ENCODE results near the gene NACC2.

The NACC2 gene

DNA sequence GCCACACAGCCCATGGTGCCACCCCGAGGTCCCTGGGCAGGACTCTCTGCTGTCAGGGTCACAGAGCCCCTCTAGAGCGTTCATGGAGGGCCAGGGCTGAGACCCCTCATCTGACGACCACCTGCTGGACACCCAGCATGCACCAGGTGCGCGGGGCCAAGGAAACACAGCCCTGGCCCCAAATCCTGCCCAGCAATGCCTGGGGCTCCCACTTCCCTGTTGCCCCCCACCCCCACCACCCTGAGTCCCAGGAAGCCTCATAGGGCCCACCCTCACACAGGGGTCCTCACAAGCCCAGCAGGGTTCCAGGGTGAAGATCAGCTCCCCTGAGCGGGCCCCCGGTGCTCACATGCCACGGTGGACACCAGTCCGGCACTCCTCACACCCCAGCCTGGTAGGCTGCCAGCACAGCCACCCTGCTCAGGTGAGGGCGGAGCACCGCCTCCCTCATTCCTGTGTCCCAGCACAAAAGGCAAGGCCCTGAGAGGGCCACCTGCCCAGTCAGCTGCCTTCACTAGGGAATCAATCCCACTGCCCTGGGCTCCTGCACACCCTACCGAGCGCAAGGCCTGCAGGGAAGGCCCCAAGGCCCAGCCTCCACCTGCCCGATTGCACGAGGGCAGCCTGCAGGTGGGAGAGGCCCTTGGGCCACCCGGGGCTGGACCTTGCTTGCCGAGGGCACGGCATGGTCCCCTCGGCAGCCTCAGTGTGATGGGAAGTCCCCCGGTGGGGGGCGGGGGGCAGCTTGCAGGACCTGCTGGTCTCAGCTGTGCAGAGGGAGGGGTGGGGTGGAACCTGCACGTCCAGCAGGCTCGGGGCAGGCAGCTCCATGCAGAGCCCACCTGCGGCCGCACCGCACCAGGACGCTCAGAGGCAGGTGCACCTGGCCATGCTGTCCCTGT lies 77.5 kb downstream of the NACC2 start:
- no peaks in the 10 kb centered on the region for H3K9me3 ChIP-seq (ENCODE audit: control insufficient read depth, low read length)
- no peaks in the 10 kb centered on the region for H3K27me3 ChIP-seq (ENCODE audit: control insufficient read depth, insufficient read depth, low read length)
- H3K36me3 ChIP-seq (ENCODE audit: control insufficient read depth, insufficient read depth, low read length) = no peaks in the 10 kb centered on the region
- H2AFZ ChIP-seq = no peak overlapping the region
- no peak overlapping the region for H3K9ac ChIP-seq
- TF ChIP-seq, protein P1, sequence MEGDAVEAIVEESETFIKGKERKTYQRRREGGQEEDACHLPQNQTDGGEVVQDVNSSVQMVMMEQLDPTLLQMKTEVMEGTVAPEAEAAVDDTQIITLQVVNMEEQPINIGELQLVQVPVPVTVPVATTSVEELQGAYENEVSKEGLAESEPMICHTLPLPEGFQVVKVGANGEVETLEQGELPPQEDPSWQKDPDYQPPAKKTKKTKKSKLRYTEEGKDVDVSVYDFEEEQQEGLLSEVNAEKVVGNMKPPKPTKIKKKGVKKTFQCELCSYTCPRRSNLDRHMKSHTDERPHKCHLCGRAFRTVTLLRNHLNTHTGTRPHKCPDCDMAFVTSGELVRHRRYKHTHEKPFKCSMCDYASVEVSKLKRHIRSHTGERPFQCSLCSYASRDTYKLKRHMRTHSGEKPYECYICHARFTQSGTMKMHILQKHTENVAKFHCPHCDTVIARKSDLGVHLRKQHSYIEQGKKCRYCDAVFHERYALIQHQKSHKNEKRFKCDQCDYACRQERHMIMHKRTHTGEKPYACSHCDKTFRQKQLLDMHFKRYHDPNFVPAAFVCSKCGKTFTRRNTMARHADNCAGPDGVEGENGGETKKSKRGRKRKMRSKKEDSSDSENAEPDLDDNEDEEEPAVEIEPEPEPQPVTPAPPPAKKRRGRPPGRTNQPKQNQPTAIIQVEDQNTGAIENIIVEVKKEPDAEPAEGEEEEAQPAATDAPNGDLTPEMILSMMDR (IDR thresholded peaks at IDR 0.05) = no peak
- H3K79me2 ChIP-seq = peaks cover 5% of the 10 kb centered on the region
- no peaks in the 10 kb centered on the region for H3K4me1 ChIP-seq
- H3K4me3 ChIP-seq (ENCODE audit: low read depth, low read length) = no peak overlapping the region
- H3K27ac ChIP-seq = no peak overlapping the region
- H3K4me2 ChIP-seq (ENCODE audit: low read length) = no peak overlapping the region

DNA sequence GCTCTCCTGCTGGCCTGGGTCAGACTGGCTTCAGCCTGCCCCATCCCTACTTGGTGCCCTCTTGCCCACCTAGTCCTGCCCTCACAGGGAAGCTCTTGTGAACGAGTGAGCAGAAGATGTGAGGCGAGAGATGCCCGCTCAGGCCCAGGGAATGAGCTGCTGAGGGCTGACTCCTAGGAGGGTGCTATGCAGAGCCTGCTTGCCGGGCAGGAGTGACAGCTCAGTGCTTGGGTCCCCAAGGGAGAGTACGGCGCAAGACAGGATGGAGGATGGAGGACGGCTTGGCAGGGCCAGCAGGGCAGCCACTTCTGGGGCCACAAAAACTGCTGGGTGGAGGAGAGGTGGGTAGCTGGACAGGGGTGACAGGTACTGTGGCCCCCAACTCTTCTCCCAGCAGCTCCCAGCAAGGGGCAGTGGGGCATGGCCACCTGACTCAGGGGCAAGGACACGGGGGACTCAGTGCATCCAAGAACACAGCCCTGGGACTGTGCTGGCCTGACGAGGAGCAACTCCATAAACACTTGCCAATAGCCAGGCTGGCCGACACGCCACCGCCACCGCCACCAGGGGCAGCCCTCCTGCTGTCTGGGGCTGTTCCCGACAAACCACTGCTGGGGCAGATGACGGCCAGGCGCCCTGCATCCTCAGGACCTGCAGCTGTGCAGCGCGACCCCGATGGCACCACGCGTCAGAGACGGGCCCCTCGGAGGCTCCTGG lies 78.4 kb downstream of the NACC2 start:
- H2AFZ ChIP-seq = no peak overlapping the region
- H3K27ac ChIP-seq = no peak overlapping the region
- H3K4me3 ChIP-seq (ENCODE audit: low read depth, low read length) = no peak overlapping the region
- peaks cover 3% of the 10 kb centered on the region for H3K79me2 ChIP-seq
- H3K4me2 ChIP-seq (ENCODE audit: low read length) = no peak overlapping the region
- no peak overlapping the region for H3K9ac ChIP-seq
- TF ChIP-seq, protein P1 (IDR thresholded peaks at IDR 0.05) = no peak
- H3K36me3 ChIP-seq (ENCODE audit: control insufficient read depth, insufficient read depth, low read length) = no peaks in the 10 kb centered on the region
- H3K9me3 ChIP-seq (ENCODE audit: control insufficient read depth, low read length) = no peaks in the 10 kb centered on the region
- no peaks in the 10 kb centered on the region for H3K27me3 ChIP-seq (ENCODE audit: control insufficient read depth, insufficient read depth, low read length)
- no peaks in the 10 kb centered on the region for H3K4me1 ChIP-seq

- Histone ChIP-seq H3K9me3 (ENCODE audit: control insufficient read depth, low read length) (no peaks in the 10 kb centered on the region), H3K79me2 (no peaks in the 10 kb centered on the region), H3K4me1 (no peaks in the 10 kb centered on the region), H3K9ac (no peak overlapping the region), H3K4me3 (ENCODE audit: low read depth, low read length) (no peak overlapping the region), H3K4me2 (ENCODE audit: low read length) (no peak overlapping the region), H2AFZ (no peak overlapping the region), H3K36me3 (ENCODE audit: control insufficient read depth, insufficient read depth, low read length) (no peaks in the 10 kb centered on the region), H3K27ac (no peak overlapping the region), H3K27me3 (ENCODE audit: control insufficient read depth, insufficient read depth, low read length) (no peaks in the 10 kb centered on the region)
- TF ChIP-seq, protein P1 (IDR thresholded peaks at IDR 0.05) = no peak
These were observed 79.2 kb downstream of the NACC2 start for GRCh38 chr9:136015656-136016571.

GRCh38 chr9:136014924-136015633 lies 80.0 kb downstream of the NACC2 start:
- no peak overlapping the region for H3K9ac ChIP-seq
- no peak overlapping the region for H3K4me2 ChIP-seq (ENCODE audit: low read length)
- TF ChIP-seq, protein P1 (IDR thresholded peaks at IDR 0.05) = no peak
- H3K79me2 ChIP-seq = no peaks in the 10 kb centered on the region
- no peak overlapping the region for H3K4me3 ChIP-seq (ENCODE audit: low read depth, low read length)
- H2AFZ ChIP-seq = no peak overlapping the region
- H3K27me3 ChIP-seq (ENCODE audit: control insufficient read depth, insufficient read depth, low read length) = no peaks in the 10 kb centered on the region
- no peaks in the 10 kb centered on the region for H3K36me3 ChIP-seq (ENCODE audit: control insufficient read depth, insufficient read depth, low read length)
- no peaks in the 10 kb centered on the region for H3K9me3 ChIP-seq (ENCODE audit: control insufficient read depth, low read length)
- H3K27ac ChIP-seq = no peak overlapping the region
- no peaks in the 10 kb centered on the region for H3K4me1 ChIP-seq

Data from parathyroid adenoma (tissue), 2 donors.